Cerebellar nuclear complex (tissue), 1 donor: ENCODE data around the gene BICRA.
"Not testable (repeated sequence)": the region's sequence is repeated elsewhere in the genome, so short reads cannot be mapped to it uniquely, and the experiment has no call there.

Source experiments
- DNase-seq, 2 experiments: peaks; one replicate each; lab custom pipeline; 2025; lab: John Stamatoyannopoulos, UW

BICRA gene

DNA sequence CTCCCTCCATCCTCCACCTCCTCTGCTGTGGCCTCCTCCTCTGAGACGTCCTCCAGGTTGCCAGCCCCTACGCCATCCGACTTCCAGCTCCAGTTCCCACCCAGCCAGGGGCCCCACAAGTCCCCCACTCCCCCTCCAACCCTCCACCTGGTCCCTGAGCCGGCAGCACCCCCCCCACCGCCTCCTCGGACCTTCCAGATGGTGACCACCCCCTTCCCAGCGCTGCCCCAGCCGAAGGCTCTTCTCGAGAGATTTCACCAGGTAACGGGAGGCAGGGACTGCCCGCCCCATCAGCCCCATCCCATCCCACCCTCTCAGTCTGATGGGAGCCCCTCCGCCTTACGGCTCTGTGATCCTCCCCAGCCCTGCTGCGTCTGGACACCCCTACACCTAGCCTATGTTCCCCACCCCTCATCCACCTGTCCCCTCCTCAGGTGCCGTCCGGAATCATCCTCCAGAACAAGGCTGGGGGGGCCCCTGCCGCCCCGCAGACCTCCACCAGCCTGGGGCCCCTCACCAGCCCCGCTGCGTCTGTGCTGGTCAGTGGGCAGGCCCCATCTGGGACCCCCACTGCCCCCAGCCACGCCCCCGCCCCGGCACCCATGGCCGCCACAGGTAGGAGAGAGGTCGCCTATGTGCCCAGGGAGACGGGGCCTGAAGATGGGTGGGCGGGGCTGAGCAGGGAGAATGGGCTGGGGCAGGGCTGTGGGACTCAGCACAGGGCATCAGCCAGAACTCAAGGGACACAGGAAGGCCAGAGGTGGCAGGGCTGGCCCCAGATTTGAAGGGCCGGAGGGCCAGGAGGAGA is 85.7 kb downstream of the BICRA start:
- DNase-seq = no peak

GRCh38 chr19:47695533-47696262 is 86.8 kb downstream of the BICRA start:
- no peak for DNase-seq

- no peak for DNase-seq
These were observed 87.7 kb downstream of the BICRA start for GRCh38 chr19:47696635-47697034.

DNA sequence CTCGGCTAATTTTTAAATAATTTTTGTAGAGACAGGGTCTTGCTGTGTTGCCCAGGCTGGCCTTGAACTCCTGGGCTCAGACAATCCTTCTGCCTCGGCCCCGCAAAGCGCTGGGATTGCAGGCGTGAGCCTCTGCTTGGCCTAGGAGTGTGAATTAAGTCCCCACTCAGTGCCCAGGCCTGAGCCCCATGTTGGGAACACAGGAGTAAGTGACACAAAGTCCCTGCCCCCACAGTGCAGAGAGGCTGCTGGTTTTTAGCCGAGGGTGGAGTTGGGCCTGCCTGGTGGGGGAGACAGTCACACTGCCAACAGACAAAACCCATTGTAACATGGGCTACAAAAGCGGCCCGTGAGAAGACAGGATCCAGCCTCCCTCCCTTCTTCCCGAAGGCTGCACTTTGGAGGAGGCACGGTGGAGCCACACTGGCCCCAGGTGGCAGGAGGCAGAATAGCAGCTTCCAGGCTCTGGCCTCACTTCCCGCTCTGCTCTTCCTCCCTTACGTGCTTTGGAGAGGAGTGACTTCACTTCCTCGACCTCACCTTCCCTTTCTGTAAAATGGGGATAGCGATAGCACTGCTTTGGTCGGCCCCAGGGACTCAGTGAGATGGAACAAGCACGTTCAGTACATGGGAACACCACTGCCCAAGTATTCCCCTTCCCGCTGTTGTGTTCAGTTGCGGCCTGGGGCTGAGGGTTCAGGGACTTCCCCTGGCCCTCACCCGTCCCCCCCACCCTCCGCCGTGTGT is 89.1 kb downstream of the BICRA start:
- peak in 1 of 2 experiments; percentile 61 for DNase-seq

DNA sequence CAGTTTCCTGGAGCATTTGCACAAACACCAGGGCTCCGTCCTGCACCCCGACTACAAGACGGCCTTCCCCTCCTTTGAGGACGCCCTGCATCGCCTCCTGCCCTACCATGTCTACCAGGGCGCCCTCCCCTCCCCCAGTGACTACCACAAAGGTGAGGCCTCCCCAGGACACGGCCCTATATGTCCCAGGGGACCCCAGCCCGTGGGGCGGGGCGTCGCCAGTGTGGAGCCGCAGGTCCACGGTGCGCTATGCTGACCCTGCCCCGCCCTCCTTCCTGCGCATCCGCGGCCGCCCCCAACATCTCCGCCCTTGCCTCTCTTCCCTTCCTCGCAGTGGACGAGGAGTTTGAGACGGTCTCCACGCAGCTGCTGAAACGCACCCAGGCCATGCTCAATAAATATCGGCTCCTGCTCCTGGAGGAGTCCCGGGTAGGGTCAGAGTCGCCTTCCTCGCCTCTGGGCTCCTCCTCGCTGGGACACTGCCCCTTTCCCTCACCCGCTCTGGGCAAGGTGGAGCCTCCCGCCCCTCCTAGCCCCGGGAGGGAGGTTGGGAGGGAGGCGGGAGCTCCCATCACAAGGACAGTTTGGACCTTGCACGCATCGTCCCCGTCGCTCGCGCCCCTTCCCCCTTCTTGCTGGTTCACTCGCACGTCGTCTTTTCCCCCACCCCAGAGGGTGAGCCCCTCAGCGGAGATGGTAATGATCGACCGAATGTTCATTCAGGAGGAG is 89.9 kb downstream of the BICRA start:
- no peak for DNase-seq

DNA sequence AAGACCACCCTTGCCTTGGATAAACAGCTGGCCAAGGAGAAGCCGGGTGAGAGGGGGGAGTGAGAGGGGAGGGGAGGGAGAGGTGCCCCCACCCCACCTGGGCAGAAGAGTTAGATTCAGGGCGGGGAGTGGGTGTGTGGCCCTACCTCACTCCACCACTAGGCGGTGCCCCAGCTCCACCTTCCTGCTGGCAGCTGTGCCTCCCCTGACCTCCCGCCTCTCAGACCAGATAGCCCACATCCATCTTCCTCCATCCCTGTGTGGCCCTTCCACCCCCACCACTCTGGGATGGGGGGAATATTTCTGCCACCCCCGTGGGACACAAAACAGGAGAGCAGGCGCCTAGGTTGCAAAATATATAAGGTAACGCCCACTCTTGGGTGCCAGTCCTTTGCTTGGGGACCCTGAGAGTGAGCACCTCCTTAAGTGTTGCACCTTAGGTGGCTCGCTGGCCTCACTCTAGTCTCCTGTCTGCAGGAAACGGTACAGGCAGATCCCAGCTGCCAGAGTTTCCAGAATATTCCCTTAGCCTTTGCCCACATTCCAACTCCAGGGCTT is 90.5 kb downstream of the BICRA start:
- no peak for DNase-seq

DNA sequence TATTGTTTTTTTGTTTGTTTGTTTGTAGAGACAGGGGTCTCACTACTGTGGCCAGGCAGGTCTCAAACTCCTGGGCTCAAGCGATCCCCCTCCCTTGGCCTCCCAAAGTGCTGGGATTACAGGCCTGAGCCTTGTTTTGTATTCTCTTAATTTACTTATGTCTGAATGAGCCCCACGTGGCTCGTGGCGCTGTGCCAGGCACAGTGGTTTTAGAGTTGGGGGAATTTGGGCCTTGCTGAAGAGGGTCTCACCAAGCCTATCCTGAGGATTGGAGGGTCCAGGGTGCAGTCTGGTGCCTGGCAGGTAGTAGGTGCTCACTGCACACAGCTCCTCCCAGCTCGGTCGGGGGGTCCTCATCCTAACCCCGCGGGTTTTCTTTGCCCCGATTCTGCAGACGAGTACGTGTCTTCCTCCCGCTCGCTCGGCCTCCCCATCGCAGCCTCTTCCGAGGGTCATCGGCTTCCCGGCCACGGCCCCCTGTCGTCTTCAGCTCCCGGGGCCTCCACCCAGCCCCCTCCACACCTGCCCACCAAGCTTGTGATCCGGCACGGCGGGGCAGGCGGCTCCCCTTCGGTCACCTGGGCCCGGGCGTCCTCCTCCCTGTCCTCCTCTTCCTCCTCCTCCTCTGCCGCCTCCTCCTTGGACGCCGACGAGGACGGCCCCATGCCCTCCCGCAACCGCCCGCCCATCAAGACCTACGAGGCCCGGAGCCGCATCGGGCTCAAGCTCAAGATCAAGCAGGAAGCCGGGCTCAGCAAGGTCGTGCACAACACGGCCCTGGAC is 92.2 kb downstream of the BICRA start:
- DNase-seq = no peak

DNA sequence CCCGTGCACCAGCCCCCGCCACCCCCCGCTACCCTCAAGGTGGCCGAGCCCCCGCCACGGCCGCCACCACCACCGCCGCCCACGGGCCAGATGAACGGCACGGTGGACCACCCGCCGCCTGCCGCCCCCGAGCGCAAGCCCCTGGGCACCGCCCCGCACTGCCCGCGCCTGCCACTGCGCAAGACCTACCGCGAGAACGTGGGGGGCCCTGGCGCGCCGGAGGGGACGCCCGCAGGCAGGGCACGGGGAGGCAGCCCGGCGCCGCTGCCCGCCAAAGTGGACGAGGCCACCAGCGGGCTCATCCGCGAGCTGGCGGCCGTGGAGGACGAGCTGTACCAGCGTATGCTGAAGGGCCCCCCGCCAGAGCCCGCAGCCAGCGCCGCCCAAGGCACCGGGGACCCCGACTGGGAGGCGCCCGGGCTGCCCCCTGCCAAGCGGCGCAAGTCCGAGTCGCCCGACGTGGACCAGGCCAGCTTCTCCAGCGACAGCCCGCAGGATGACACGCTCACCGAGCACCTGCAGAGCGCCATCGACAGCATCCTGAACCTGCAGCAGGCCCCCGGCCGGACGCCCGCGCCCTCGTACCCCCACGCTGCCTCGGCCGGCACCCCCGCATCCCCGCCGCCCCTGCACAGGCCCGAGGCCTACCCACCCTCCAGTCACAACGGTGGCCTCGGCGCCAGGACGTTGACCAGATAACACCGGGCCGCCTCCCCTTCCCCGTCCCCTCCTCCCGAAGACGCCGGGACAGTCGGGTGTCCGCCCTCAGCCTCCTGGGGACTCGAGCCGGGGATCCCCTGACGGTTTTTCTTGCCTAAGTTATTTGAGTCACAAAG is 93.0 kb downstream of the BICRA start:
- DNase-seq = no peak

- DNase-seq = no peak
These were observed 93.7 kb downstream of the BICRA start for GRCh38 chr19:47702671-47703070.

DNA sequence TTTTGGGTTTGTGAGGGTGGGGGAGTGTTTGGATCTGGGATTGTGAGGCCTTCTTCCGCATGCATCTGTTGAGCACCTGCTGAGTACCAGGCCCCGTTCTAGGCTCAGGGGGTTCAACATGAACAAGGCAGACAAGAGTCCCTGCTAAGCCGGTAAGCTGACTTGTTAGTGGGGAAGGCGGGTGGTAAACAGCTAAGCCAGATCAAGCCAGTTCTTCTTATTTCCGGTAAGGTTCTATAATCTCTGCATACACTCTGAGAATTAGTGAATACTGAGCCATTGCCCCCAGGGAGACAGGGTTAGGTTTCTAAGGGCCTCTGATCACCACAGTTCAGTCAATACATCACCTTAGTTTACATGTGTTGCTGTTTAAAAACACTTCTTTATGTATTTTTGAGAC is 94.4 kb downstream of the BICRA start:
- DNase-seq = no peak

- DNase-seq = no peak
These were observed 95.1 kb downstream of the BICRA start for GRCh38 chr19:47704024-47704423.

DNA sequence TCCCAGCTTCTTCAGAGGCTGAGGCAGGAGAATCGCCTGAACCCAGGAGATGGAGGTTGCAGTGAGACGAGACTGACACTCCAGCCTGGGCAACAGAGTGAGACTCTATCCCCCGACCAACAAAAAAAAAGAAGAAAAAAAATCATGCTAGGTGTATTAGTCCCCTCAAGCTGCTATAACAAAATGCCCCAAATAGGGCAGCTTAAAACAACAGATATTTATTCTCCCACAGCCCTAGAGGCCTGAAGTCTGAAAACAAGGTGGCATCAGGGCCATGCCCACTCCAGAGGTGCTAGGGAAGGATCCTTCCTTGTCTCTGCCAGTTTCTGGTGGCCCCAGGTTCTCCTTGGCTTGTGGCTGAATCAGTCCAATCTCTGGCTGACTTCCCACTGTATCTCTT is 95.7 kb downstream of the BICRA start:
- no peak for DNase-seq

DNA sequence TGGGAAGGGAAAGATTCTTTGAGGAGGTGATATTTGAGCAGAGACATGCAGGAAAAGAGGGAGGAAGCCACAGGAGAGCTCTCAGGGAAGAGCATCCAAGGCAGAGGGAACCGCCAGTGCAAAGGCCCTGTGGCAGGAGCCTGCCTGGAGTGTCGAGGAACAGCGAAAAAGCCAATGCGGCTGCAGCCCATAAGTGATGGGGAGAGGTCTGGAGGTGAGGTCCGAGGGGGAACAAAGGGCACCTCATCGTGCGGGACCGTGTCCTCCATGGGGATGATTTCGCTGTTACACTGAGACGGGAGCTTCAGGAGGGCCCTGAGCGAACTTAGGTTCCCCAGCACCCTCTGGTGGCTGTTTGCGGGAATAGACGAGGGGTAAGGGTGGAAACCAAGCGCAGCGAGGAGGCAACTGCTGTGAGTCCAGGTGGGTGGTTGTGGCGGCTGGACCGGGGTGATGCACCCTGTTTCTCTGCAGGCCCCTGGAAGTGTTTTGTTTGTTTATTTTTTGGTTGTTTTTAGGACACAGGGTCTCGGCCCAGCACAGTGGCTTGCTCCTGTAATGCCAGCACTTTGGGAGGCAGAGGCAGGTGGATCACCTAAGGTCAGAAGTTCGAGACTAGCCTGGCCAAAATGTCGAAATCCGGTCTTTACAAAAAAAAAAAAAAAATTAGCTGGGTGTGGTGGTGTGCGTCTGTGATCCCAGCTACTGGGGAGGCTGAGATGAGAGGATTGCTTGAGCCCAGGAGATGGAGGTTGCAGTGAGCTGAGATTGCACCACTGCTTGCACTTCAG is 98.4 kb downstream of the BICRA start:
- no peak for DNase-seq

DNA sequence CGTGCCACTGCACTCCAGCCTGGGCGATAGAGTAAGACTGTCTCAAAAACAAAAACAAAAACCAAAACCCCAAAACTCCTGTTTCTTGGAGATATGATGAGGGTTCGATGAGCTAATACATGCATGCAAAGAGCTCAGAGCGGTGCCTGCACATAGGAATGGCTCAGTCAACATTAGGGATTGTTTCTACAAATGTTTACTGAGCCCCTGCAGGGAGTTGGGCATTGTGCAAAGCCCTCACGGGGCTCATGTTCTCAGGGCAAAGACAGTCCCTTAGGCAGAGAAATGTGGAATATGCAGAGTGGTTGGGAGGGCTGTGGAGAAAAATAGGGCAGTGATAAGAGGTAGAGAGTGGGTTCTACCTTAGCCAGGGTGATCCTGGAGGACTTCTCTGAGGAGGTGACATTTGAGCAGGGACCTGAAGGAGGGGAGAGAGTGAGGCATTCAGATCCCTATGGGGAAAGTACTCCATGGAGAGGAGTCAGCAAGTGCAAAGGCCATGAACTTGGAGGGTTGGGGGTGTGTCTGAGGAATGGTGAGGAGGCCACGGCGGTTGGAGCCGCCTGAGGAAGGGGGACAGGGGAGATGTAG is 102.8 kb downstream of the BICRA start:
- no peak for DNase-seq

DNA sequence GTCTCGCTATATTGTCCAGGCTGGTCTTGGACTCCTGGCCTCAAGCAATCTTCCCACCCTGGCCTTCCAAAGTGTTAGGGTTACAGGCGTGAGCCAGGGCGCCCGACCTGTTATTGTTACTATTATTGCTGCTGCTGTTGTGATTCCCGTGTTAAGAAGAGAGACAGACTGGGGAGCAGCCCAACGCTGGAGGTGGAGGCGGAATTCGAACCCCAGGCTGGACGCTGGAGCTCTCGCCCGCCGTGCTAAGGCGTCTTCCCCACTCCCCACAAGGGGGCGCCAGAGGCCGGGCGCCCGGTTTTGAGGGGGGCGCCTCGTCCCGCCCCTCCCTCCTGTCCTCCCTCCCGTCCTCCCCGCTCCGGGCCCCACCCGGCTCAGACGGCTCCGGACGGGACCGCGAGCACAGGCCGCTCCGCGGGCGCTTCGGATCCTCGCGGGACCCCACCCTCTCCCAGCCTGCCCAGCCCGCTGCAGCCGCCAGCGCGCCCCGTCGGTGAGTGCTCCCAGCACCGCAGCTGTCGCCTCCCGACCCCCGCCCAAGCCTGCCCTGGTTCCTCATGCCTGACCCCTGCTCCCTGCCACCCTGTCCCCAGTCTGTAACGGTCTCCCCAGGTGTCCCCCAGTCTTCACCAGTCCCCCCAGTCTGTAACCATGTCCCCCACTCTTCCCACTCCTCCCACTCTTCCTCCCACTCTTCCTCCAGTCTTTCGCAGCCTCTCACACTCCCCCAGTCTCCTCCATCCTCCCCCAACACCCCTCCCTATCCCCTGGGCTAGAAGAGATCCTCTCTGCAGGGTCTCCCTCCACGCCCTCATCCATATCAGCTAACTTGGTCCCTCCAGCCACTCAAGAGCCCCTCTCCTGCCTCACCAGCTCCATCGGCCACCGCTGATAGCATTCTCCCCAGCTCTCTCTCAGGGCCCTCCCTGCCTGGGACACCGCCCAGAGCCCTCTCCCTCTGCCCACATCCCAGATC is 104.4 kb downstream of the BICRA start, which contains the start of gene EHD2:
Gene EHD2 (plus strand): TSS at position 377 of the 976 bp plus-strand sequence. CDS start 3,191 bp downstream, outside the sequence.
- DNase-seq = no peak

GRCh38 chr19:47714339-47714738 is 105.4 kb downstream of the BICRA start:
- no peak for DNase-seq

- not testable (repeated sequence) for DNase-seq
These were observed 105.9 kb downstream of the BICRA start for GRCh38 chr19:47714855-47715254.
